NCI-H446 treated with DMSO at 0.1 percent for 48 hours (cell line): ENCODE results near the gene FHIT.
"Not testable (repeated sequence)": the region's sequence is repeated elsewhere in the genome, so short reads cannot be mapped to it uniquely, and the experiment has no call there.

ENCODE experiments used
- DNase-seq: peaks from one replicate; lab custom pipeline; 2025; lab: John Stamatoyannopoulos, UW

Gene FHIT

GRCh38 chr3:61057464-61057863 lies 193.8 kb downstream of the FHIT start:
- no peak for DNase-seq

- no peak for DNase-seq
Measured at GRCh38 chr3:61055447-61055846, 195.8 kb downstream of the FHIT start.

GRCh38 chr3:61053781-61054496 lies 197.3 kb downstream of the FHIT start:
- no peak for DNase-seq

GRCh38 chr3:61052851-61053250 lies 198.4 kb downstream of the FHIT start:
- DNase-seq: no peak

- DNase-seq: no peak
Measured at GRCh38 chr3:61051666-61052065, 199.6 kb downstream of the FHIT start.

GRCh38 chr3:61045169-61045568 lies 206.1 kb downstream of the FHIT start:
- DNase-seq: not testable (repeated sequence)

- no peak for DNase-seq
Measured at GRCh38 chr3:61043156-61043555, 208.1 kb downstream of the FHIT start.

GRCh38 chr3:61040618-61041017 lies 210.6 kb downstream of the FHIT start:
- DNase-seq: no peak

- no peak for DNase-seq
Measured at GRCh38 chr3:61035573-61035972, 215.7 kb downstream of the FHIT start.

- DNase-seq: no peak
Measured at GRCh38 chr3:61032991-61033390, 218.3 kb downstream of the FHIT start.

GRCh38 chr3:61031503-61031902 lies 219.7 kb downstream of the FHIT start:
- DNase-seq: no peak

GRCh38 chr3:61030469-61031035 lies 220.7 kb downstream of the FHIT start:
- DNase-seq: no peak

- no peak for DNase-seq
Measured at GRCh38 chr3:61029194-61029593, 222.1 kb downstream of the FHIT start.

- DNase-seq: no peak
Measured at GRCh38 chr3:61018807-61019206, 232.4 kb downstream of the FHIT start.

- DNase-seq: not testable (repeated sequence)
Measured at GRCh38 chr3:61017028-61017427, 234.2 kb downstream of the FHIT start.

GRCh38 chr3:61015859-61016258 lies 235.4 kb downstream of the FHIT start:
- DNase-seq: no peak

- no peak for DNase-seq
Measured at GRCh38 chr3:61015408-61015807, 235.8 kb downstream of the FHIT start.

GRCh38 chr3:61008998-61009380 lies 242.3 kb downstream of the FHIT start:
- DNase-seq: no peak

- no peak for DNase-seq
Measured at GRCh38 chr3:61008153-61008997, 242.9 kb downstream of the FHIT start.

GRCh38 chr3:61005591-61005990 lies 245.7 kb downstream of the FHIT start:
- no peak for DNase-seq

- no peak for DNase-seq
Measured at GRCh38 chr3:60998858-60999257, 252.4 kb downstream of the FHIT start.

- DNase-seq: no peak
Measured at GRCh38 chr3:60992395-60992794, 258.9 kb downstream of the FHIT start.

- no peak for DNase-seq
Measured at GRCh38 chr3:60990442-60990730, 260.9 kb downstream of the FHIT start.
